Measurements from ENCODE around the gene ZNF473.

ZNF473 gene

DNA sequence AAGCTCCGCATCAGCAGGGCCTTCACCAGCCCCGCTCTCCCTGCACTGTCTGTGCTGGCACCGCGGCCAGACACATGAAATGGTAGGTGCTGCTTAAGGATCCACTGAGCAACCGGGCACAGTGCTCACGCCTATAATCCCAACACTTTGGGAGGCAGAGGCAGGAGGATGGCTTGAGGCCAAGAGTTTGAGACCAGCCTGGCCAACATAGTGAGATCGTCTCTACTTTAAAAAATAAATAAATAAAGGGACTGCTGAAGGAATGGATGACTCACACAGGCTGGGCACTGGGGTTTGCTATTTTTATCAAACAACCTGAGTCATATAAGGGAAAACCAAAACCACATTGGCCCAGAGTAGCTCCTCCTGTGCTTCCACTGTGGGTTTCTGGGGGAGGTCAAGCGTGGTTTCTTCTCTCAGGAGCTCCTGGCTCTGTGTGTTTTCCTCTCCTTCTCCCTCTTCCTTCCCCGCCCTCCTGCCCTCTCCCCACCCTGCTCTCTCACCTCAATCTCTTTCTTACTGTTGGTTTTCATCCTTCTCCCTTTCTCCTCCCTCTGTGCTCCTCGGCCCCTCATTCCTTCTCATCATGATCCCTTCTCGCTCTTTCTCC, 21.9 kb upstream of the ZNF473 start:
- peak; percentile 91 for DNase-seq (ENCODE audit: low read depth)

- DNase-seq (ENCODE audit: low read depth): no peak
These were observed 20.4 kb upstream of the ZNF473 start for GRCh38 chr19:50005428-50005827.

- no peak for DNase-seq (ENCODE audit: low read depth)
These were observed 18.6 kb upstream of the ZNF473 start for GRCh38 chr19:50007170-50007569.

DNA sequence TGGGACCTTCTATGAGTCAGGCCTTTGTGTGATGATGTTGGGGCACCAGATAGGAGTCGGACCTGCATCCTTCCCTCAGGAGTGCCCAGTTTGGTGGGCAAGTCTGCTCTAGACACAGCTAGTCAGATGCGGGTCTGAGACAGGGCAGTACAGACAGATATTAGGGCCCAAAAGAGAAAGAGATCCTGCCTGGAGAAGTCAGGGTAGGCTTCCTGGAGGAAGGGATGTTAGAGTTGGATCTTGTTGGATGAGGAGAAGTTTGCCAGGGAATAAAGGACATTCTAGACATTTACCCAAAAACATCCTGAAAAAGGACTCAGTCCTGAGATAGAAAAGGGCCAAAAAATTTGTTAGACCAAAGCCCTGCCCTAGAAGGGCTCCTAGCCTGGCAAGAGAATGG, 17.9 kb upstream of the ZNF473 start:
- DNase-seq (ENCODE audit: low read depth): no peak

- DNase-seq (ENCODE audit: low read depth): no peak
These were observed 17.3 kb upstream of the ZNF473 start for GRCh38 chr19:50008532-50008931.

- DNase-seq (ENCODE audit: low read depth): no peak
These were observed 9.5 kb upstream of the ZNF473 start for GRCh38 chr19:50016225-50016807.

GRCh38 chr19:50020481-50020880, 5.3 kb upstream of the ZNF473 start:
- DNase-seq (ENCODE audit: low read depth): peak; percentile 25

- DNase-seq (ENCODE audit: low read depth): no peak
These were observed 3.0 kb upstream of the ZNF473 start for GRCh38 chr19:50022823-50023222.

GRCh38 chr19:50024719-50025021, 1.1 kb upstream of the ZNF473 start:
- no peak for DNase-seq (ENCODE audit: low read depth)

- DNase-seq (ENCODE audit: low read depth): peak; percentile 99
These were observed 597 bp upstream of the ZNF473 start, which contains the start of gene VRK3 for GRCh38 chr19:50025022-50025793. VRK3 (minus strand) TSS chr19:50025372; CDS start chr19:50016162, 9,210 bp downstream.

GRCh38 chr19:50026550-50026906, 723 bp downstream of the ZNF473 start:
- DNase-seq (ENCODE audit: low read depth): no peak

GRCh38 chr19:50030225-50030624, 4.4 kb downstream of the ZNF473 start:
- DNase-seq (ENCODE audit: low read depth): no peak

DNA sequence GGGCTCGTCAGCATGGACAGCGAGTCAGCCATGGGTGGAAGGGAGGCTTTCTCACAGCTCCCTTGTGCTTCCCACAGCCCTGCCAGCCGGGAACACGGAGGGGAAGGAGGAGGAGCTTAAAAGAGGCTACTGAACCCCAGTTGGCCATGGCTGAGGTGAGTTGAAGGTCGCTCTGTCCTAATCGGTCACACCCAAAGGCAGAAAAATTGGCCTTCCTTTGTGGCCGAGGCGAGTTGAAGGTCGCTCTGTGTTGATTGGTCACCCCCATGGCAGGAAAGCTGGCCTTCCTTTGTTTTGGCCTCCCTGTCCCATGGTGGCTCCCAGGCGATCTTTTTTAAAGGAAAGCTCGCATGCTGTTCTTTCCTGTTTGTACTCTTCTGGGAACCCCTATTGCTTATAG, 5.1 kb downstream of the ZNF473 start:
- DNase-seq (ENCODE audit: low read depth): no peak

GRCh38 chr19:50036908-50037307, 11.1 kb downstream of the ZNF473 start:
- DNase-seq (ENCODE audit: low read depth): no peak

GRCh38 chr19:50039968-50040367, 14.2 kb downstream of the ZNF473 start:
- no peak for DNase-seq (ENCODE audit: low read depth)

- no peak for DNase-seq (ENCODE audit: low read depth)
These were observed 15.2 kb downstream of the ZNF473 start for GRCh38 chr19:50040967-50041366.

DNA sequence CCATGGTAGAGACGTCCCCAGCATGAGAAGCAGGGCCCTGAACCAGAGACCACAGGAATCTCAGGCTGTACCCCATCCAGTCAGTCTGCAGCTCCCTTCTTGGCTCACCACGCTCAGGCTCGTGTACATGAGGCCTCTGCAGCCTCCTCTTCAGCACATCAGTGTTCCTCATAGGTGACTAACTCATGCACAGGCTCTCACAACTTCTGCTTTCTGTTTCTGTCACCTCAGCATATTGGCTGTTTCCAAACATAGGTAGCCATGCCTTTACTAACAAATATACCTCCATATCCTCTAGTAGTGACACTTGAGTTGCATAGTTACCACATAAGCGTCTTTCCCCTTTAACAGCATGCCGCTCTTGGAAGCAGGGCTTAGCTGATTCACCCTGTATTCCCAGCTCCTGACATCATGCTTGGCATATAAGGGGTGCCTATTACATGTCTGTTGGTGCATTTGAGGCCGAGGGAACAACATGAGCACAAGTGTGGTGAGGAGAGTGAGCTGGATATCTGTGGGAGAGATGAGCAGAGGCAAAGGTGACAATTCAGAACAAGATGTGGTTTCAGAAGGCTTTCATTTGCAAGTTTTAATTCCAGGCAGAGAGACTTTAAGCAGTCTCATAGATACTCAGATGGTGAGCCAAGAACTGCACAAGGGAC, 16.7 kb downstream of the ZNF473 start:
- DNase-seq (ENCODE audit: low read depth): no peak

DNA sequence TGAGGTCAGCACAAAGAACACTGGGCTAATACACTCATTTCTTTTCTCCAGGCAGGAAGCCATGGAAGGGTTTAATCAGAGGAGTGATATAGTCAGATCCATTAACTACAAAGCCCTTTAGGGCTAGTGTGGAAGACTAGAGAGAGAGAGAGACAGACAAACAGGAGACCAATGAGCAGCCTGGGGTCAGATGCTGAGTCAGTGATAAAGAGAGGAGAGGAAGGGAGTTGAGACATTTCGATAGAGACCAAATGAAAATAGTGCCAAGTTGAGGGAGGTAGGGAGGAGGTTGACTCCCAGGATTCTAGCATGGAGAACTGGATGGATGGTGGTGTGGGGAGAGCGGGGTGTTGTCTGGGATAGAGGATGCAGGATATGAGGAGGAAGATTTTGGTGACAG, 18.2 kb downstream of the ZNF473 start:
- DNase-seq (ENCODE audit: low read depth): no peak

DNA sequence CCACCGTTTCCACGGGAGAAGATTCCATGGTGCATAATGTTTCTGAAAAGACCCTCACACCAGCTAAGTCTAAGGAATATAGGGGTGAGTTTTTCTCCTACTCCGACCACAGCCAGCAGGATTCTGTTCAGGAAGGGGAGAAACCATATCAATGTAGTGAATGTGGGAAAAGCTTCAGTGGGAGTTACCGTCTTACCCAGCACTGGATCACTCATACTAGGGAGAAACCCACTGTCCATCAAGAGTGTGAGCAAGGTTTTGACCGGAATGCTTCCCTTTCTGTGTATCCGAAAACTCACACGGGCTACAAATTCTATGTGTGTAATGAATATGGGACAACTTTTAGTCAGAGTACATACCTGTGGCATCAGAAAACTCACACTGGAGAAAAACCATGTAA, 19.1 kb downstream of the ZNF473 start:
- DNase-seq (ENCODE audit: low read depth): no peak

DNA sequence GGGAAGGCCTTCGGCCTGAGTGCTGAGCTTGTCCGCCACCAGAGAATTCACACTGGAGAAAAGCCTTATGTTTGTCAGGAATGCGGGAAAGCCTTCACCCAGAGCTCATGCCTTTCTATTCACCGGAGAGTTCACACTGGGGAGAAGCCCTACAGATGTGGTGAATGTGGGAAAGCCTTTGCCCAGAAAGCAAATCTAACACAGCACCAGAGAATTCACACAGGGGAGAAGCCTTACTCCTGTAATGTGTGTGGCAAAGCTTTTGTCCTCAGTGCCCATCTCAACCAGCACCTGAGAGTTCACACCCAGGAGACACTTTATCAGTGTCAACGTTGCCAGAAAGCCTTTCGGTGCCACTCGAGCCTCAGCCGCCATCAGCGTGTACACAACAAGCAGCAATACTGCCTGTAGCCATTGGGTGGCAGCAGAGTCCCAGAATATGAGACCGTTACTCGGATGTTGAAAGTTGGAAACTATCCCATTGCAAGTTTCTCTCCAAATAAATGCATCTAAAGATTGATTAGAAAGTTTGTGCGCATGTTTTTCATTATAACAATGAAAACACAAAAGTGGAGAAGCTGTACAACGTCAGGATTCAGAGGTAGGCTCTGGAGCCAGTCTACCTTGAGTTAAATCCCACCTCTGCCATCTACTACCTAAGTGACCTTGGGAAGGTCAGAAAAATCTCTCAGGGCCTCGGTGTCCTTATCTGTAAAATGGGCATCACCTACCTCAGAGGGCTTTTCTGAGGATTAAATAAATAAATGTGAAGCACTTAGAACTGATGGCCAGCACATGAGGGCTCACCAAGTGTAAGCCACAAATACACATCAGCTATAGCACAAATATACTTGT, 21.1 kb downstream of the ZNF473 start:
- no peak for DNase-seq (ENCODE audit: low read depth)

DNA sequence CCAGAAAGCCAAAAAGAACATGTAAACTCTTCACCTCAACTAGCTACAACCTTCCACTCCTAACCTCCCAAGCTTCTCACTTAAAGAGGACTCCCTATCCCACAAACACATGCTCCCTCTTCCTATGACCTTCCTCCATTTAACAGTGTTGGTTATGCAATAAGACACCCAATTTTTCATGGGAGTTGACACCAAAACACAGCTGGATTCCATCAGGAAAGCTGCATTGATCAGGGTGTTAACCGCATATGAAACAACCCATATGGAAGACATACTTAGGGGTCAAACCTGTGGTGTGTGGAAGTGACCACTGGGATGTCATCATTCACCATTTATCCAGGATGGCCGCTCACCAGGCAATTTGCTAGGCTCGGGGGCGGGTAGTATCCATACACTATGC, 21.9 kb downstream of the ZNF473 start:
- no peak for DNase-seq (ENCODE audit: low read depth)
